Activated T-helper 2 cell treated with anti-CD3 and anti-CD28 coated beads, Interferon-gamma antibody, Interleukin-2, Interleukin-4, amounts not matched to agents 10 μg/mL and 5 μg/mL and 100 μg/mL, durations not matched to agents 14 hours and 24 hours and 36 hours (primary cell): ENCODE results near the gene NTF3. TPM values are rescaled to one million over a fixed set of nuclear protein-coding genes. Genes with fewer than 3 reads are reported as not detected.

Source experiments
- DNase-seq: peaks from one replicate; pipeline ENCODE4 v3.0.0; 2021; ENCODE audit warnings: low spot score
- H3K27ac Mint-ChIP-seq: one replicate; pipeline ENCODE4 v1.8.0; 2021; ENCODE audit warnings: mixed read lengths
- H3K27me3 Mint-ChIP-seq: one replicate; pipeline ENCODE4 v1.8.0; 2021; ENCODE audit warnings: low read depth, mixed read lengths
- H3K36me3 Mint-ChIP-seq: one replicate; pipeline ENCODE4 v1.8.0; 2021; ENCODE audit warnings: low read depth, mixed read lengths
- H3K4me1 Mint-ChIP-seq: one replicate; pipeline ENCODE4 v1.8.0; 2021; ENCODE audit warnings: low read depth, mixed read lengths
- H3K4me3 Mint-ChIP-seq: one replicate; pipeline ENCODE4 v1.8.0; 2021; ENCODE audit warnings: low read depth, mild to moderate bottlenecking, moderate library complexity, mixed read lengths
- H3K9me3 Mint-ChIP-seq: one replicate; pipeline ENCODE4 v1.8.0; 2021; ENCODE audit warnings: mixed read lengths
- intact Hi-C: fragments of 100-400 bp; cut with micrococcal nuclease; formaldehyde crosslinking; loops from one replicate; pipeline ENCODE4 v1.15.1; 2023
- total RNA-seq: library from RNA; stranded (reverse); gene quantifications from 2 replicates; pipeline ENCODE4 v1.2.3, GENCODE V29; 2022

The NTF3 gene
- total RNA-seq, 1 donor from 2014 or later: not detected

DNA sequence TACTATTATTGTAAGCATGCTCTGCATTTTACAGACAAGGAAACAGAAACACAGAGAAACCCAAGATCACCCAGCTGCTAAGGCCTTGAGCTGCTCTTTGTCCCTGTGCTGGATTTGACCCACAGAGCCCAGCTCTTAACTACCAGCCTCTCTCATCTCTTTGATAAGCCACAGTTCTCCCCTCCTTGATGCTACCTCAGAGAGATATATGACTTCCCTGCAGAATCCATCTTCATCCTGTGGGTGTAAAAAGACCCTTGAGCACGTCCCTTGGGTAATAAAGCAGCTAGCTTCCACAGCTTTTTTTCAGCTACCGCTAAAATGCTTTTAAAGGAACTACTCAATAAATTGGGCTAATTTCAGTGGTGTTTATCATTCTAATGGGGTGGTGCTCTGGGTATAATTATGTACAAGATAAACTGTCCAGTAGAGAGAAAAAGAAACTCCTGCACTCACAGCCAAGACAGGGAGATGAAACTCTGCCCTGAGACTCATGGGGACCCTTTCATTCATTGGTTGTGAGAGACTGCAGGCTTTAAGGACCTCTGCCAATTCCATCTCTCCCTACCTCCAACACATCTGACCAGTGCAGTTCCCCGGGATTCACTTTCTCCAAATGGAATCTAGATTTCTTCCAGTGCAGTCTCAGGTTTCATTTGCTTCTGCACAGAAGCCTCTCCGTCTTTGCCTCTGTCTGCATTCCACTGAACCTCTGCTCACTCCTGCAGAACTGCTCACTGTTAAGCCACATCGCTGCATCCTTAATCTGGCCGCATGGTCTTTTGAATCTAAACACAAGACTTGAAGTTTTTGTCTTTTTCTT lies 24.7 kb upstream of the NTF3 start:
- intact Hi-C loops: no loop called here
- no peak for DNase-seq
- H3K4me1 Mint-ChIP-seq: no peaks in the 10 kb centered on the region
- no peaks in the 10 kb centered on the region for H3K9me3 Mint-ChIP-seq
- H3K27ac Mint-ChIP-seq: no peak overlapping the region
- H3K27me3 Mint-ChIP-seq: peaks cover 6% of the 10 kb centered on the region
- H3K36me3 Mint-ChIP-seq: no peaks in the 10 kb centered on the region
- no peak overlapping the region for H3K4me3 Mint-ChIP-seq

- intact Hi-C loops: no loop called here
- no peak for DNase-seq
- no peaks in the 10 kb centered on the region for H3K9me3 Mint-ChIP-seq
These were observed 22.3 kb upstream of the NTF3 start for GRCh38 chr12:5409619-5410018.

GRCh38 chr12:5416571-5416970 lies 15.3 kb upstream of the NTF3 start:
- no peaks in the 10 kb centered on the region for H3K36me3 Mint-ChIP-seq
- H3K4me3 Mint-ChIP-seq: no peak overlapping the region
- peaks cover 2% of the 10 kb centered on the region for H3K27me3 Mint-ChIP-seq
- no peaks in the 10 kb centered on the region for H3K4me1 Mint-ChIP-seq
- H3K9me3 Mint-ChIP-seq: no peaks in the 10 kb centered on the region
- no peak overlapping the region for H3K27ac Mint-ChIP-seq
- no peak for DNase-seq
- intact Hi-C loops: no loop called here

More at GRCh38 chr12:5409619-5410018, 22.3 kb upstream of the NTF3 start:
- Mint-ChIP-seq H3K36me3 (no peaks in the 10 kb centered on the region), H3K4me1 (no peaks in the 10 kb centered on the region), H3K27ac (no peak overlapping the region), H3K4me3 (no peak overlapping the region), H3K27me3 (no peaks in the 10 kb centered on the region)

GRCh38 chr12:5417500-5417899 lies 14.4 kb upstream of the NTF3 start:
- H3K27ac Mint-ChIP-seq: no peak overlapping the region

DNA sequence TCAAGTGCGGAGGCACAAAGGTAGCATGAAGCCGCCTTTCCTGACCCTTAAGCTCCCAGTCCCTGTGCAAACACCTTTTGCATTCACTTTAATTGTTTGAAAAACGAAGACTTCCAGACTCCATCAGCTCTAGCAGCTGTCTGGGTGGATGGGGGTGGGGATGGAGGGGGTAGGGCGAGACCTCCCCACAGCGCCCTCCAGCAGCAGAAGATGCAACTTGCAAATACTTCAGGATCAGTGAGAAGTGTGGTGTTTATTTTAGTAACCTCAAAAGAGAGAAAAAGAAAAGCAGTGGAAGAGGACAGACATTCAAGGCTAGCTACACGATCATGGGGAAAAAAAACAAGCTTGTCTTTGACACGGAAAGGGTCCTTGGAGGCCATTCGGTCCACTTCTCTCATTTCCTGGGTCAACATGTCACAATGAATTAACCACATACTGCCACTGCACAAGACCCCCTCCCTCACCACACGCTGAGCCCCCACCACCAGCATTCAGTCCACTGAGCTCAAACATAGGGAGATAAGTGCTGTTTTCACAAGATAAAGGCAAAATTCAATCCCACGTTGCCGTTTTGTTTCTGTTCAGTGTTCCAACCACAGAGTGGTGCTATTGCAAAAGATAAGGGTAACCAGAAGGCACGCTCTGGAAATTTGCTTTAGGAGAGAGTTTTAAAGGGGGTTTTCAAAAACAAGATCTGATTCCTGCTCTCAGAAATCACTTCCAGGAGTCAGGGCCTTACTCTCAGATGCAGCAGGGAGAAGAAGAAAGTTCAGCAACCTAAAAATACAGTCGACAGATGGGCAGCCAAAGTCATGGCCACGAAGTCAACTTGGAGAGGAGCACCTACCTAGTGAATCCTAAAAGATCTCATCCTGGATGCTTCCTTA lies 3.3 kb upstream of the NTF3 start:
- Mint-ChIP-seq H3K27me3 (peaks cover 55% of the 10 kb centered on the region), H3K9me3 (no peaks in the 10 kb centered on the region), H3K27ac (no peak overlapping the region), H3K4me3 (no peak overlapping the region), H3K4me1 (no peaks in the 10 kb centered on the region), H3K36me3 (no peaks in the 10 kb centered on the region)
- no peak for DNase-seq
- intact Hi-C loops: no loop called here

More at GRCh38 chr12:5417500-5417899, 14.4 kb upstream of the NTF3 start:
- no peaks in the 10 kb centered on the region for H3K36me3 Mint-ChIP-seq
- H3K4me3 Mint-ChIP-seq: no peak overlapping the region
- no peak for DNase-seq
- intact Hi-C loops: no loop called here
- H3K4me1 Mint-ChIP-seq: no peaks in the 10 kb centered on the region
- H3K9me3 Mint-ChIP-seq: no peaks in the 10 kb centered on the region
- peaks cover 2% of the 10 kb centered on the region for H3K27me3 Mint-ChIP-seq

- H3K4me1 Mint-ChIP-seq: no peaks in the 10 kb centered on the region
These were observed 2.0 kb upstream of the NTF3 start for GRCh38 chr12:5429741-5430557.

GRCh38 chr12:5430641-5431603 lies 986 bp upstream of the NTF3 start:
- H3K36me3 Mint-ChIP-seq: no peaks in the 10 kb centered on the region
- intact Hi-C loops: no loop called here
- no peaks in the 10 kb centered on the region for H3K9me3 Mint-ChIP-seq
- H3K4me3 Mint-ChIP-seq: no peak overlapping the region
- DNase-seq: no peak
- no peak overlapping the region for H3K27ac Mint-ChIP-seq
- H3K4me1 Mint-ChIP-seq: no peaks in the 10 kb centered on the region
- peaks cover 55% of the 10 kb centered on the region for H3K27me3 Mint-ChIP-seq

More at GRCh38 chr12:5429741-5430557, 2.0 kb upstream of the NTF3 start:
- intact Hi-C loops: no loop called here
- Mint-ChIP-seq H3K36me3 (no peaks in the 10 kb centered on the region), H3K4me3 (no peak overlapping the region), H3K27me3 (peaks cover 55% of the 10 kb centered on the region), H3K9me3 (no peaks in the 10 kb centered on the region), H3K27ac (no peak overlapping the region)
- DNase-seq: no peak

- intact Hi-C loops: no loop called here
- Mint-ChIP-seq H3K27me3 (peaks cover 44% of the 10 kb centered on the region), H3K27ac (no peak overlapping the region), H3K4me1 (no peaks in the 10 kb centered on the region), H3K4me3 (no peak overlapping the region), H3K9me3 (no peaks in the 10 kb centered on the region), H3K36me3 (no peaks in the 10 kb centered on the region)
- no peak for DNase-seq
These were observed 1.4 kb downstream of the NTF3 start for GRCh38 chr12:5433081-5433844.

- Mint-ChIP-seq H3K36me3 (no peaks in the 10 kb centered on the region), H3K9me3 (no peaks in the 10 kb centered on the region), H3K27ac (no peak overlapping the region), H3K4me1 (no peaks in the 10 kb centered on the region), H3K27me3 (peaks cover 37% of the 10 kb centered on the region), H3K4me3 (no peak overlapping the region)
- intact Hi-C loops: no loop called here
- no peak for DNase-seq
These were observed 2.1 kb downstream of the NTF3 start for GRCh38 chr12:5433845-5434646.

- Mint-ChIP-seq H3K4me3 (no peak overlapping the region), H3K27me3 (peaks cover 29% of the 10 kb centered on the region), H3K27ac (no peak overlapping the region), H3K36me3 (no peaks in the 10 kb centered on the region), H3K4me1 (no peaks in the 10 kb centered on the region), H3K9me3 (no peaks in the 10 kb centered on the region)
- no peak for DNase-seq
- intact Hi-C loops: no loop called here
These were observed 3.0 kb downstream of the NTF3 start for GRCh38 chr12:5434647-5435560.
